ENCODE measurements around the gene CYB5D1. TPM values are rescaled to one million over a fixed set of nuclear protein-coding genes. Genes with fewer than 3 reads are reported as not detected.
A peak's percentile ranks its signal among the peaks of the same experiment; 100 is the strongest.

The CYB5D1 gene
- total RNA-seq, 1 donor from 2014 or later, result 6.1 TPM

DNA sequence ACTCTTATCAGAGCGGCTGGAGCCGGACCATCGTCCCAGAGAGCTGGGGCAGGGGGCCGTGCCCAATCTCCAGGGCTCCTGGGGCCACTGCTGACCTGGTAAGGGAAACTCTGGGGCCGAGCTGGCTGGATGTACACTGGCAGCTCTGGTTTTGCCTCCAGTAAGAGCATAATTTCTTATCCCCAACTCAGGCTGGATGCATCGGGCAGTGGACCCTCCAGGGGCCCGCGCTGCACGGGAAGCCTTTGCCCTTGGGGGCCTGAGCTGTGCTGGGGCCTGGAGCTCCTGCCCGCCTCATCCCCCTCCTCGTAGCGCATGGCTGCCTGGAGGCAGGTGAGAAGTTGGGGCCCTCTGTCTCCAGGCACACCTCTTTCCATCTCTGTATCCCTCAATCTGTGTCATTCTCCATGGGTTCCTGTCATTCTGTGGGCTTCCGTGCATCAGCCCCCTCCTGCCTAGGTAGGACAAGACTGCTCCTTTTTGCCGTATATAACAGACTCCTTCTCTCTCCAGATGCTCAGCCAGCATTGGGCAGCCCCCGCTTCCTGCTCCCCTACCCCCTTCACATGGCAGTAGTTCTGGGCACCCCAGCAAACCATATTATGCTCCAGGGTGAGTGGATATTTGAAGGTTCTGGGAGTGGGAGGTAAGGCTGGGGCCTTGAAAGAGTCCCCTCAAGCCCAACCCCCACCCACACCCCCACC, 12.3 kb upstream of the CYB5D1 start:
- TF ChIP-seq, protein P1, sequence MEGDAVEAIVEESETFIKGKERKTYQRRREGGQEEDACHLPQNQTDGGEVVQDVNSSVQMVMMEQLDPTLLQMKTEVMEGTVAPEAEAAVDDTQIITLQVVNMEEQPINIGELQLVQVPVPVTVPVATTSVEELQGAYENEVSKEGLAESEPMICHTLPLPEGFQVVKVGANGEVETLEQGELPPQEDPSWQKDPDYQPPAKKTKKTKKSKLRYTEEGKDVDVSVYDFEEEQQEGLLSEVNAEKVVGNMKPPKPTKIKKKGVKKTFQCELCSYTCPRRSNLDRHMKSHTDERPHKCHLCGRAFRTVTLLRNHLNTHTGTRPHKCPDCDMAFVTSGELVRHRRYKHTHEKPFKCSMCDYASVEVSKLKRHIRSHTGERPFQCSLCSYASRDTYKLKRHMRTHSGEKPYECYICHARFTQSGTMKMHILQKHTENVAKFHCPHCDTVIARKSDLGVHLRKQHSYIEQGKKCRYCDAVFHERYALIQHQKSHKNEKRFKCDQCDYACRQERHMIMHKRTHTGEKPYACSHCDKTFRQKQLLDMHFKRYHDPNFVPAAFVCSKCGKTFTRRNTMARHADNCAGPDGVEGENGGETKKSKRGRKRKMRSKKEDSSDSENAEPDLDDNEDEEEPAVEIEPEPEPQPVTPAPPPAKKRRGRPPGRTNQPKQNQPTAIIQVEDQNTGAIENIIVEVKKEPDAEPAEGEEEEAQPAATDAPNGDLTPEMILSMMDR (IDR thresholded peaks at IDR 0.05), result no peak
- H3K9me3 Mint-ChIP-seq, result no peaks in the 10 kb centered on the region
- no peak for DNase-seq
- no peaks in the 10 kb centered on the region for H3K27me3 Mint-ChIP-seq
- POLR2A ChIA-PET, result interaction anchor here (0.8 to 5.1 kb wide), 15 partner anchors 9 to 537 kb away, joined by 3 to 136 read pairs (median 5); partner anchors contain the start of genes BORCS6, CNTROB, CYB5D1 and KDM6B
- intact Hi-C loops (cut with micrococcal nuclease), result no loop called here
- CTCF ChIA-PET, result interaction anchor here (0.6 to 2.8 kb wide), 8 partner anchors 10 to 102 kb away, joined by 3 to 23 read pairs (median 3); partner anchors contain the start of genes KDM6B and NAA38
- H3K36me3 Mint-ChIP-seq (ENCODE audit: low read depth), result peaks cover 58% of the 10 kb centered on the region
- peaks cover 49% of the 10 kb centered on the region for H3K4me1 Mint-ChIP-seq
- no peak for ATAC-seq (ENCODE audit: low read depth)
- peak overlapping the region; percentile 100 for H3K27ac Mint-ChIP-seq
- peak overlapping the region; percentile 98 for H3K4me3 Mint-ChIP-seq

DNA sequence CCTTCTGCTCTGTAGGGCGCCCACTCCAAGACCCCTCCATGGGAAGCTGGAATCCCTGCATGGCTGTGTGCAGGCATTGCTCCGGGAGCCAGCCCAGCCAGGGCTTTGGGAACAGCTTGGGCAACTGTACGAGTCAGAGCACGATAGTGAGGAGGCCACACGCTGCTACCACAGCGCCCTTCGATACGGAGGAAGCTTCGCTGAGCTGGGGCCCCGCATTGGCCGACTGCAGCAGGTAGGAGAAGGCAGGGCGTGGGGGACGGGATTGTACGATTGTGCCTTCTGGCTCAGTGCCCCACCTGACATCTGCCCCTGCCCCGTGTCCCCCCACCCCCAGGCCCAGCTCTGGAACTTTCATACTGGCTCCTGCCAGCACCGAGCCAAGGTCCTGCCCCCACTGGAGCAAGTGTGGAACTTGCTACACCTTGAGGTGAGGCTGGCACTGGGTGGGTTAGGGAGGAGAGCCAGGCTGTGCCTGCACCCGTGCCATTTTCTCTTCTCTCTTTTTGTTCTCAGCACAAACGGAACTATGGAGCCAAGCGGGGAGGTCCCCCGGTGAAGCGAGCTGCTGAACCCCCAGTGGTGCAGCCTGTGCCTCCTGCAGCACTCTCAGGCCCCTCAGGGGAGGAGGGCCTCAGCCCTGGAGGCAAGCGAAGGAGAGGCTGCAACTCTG, 11.6 kb upstream of the CYB5D1 start:
- Mint-ChIP-seq H3K27ac (no peak overlapping the region), H3K9me3 (no peaks in the 10 kb centered on the region), H3K27me3 (no peaks in the 10 kb centered on the region), H3K4me1 (peaks cover 49% of the 10 kb centered on the region), H3K36me3 (ENCODE audit: low read depth) (peaks cover 64% of the 10 kb centered on the region), H3K4me3 (peak overlapping the region; percentile 98)
- ATAC-seq (ENCODE audit: low read depth) (no peak), DNase-seq (peak; percentile 15)
- ChIA-PET CTCF (interaction anchor here (1.4 to 2.8 kb wide), 2 partner anchors 11 to 102 kb away, joined by 3 to 23 read pairs; no protein-coding TSS in a partner anchor), POLR2A (interaction anchor here (0.7 to 5.1 kb wide), 3 partner anchors 10 to 120 kb away, joined by 6 to 136 read pairs (median 98); partner anchors contain the start of genes CYB5D1, KDM6B, NAA38 and TMEM88)
- intact Hi-C loops (cut with micrococcal nuclease), result no loop called here
- TF ChIP-seq, protein P1 (IDR thresholded peaks at IDR 0.05), result no peak

DNA sequence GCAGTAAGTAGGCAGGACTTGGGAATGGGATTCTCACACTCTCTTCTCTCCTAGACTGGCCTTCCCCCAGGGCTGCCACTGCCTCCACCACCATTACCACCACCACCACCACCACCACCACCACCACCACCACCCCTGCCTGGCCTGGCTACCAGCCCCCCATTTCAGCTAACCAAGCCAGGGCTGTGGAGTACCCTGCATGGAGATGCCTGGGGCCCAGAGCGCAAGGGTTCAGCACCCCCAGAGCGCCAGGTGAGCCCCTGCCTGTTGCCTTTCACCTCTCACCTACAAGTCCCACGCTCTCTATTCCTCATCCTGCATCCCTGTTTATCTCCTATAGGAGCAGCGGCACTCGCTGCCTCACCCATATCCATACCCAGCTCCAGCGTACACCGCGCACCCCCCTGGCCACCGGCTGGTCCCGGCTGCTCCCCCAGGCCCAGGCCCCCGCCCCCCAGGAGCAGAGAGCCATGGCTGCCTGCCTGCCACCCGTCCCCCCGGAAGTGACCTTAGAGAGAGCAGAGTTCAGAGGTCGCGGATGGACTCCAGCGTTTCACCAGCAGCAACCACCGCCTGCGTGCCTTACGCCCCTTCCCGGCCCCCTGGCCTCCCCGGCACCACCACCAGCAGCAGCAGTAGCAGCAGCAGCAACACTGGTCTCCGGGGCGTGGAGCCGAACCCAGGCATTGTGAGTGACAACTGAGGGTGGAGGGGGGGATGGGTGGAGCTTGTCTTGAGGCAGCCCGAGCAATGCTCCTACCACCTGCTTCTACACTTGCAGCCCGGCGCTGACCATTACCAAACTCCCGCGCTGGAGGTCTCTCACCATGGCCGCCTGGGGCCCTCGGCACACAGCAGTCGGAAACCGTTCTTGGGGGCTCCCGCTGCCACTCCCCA, 10.8 kb upstream of the CYB5D1 start:
- TF ChIP-seq, protein P1 (IDR thresholded peaks at IDR 0.05), result no peak
- Mint-ChIP-seq H3K27ac (no peak overlapping the region), H3K4me3 (peak overlapping the region; percentile 98), H3K4me1 (peaks cover 54% of the 10 kb centered on the region), H3K36me3 (ENCODE audit: low read depth) (peaks cover 73% of the 10 kb centered on the region), H3K27me3 (no peaks in the 10 kb centered on the region), H3K9me3 (no peaks in the 10 kb centered on the region)
- CTCF ChIA-PET, result interaction anchor here (2.8 kb wide), 1 partner anchor 12 kb away, joined by 23 read pairs; no protein-coding TSS in a partner anchor
- ATAC-seq (ENCODE audit: low read depth) (no peak), DNase-seq (no peak)
- intact Hi-C loops (cut with micrococcal nuclease), result no loop called here
- POLR2A ChIA-PET, result interaction anchor here (0.7 to 5.1 kb wide), 2 partner anchors 9 to 121 kb away, joined by 6 to 98 read pairs; partner anchors contain the start of genes CYB5D1, NAA38 and TMEM88

DNA sequence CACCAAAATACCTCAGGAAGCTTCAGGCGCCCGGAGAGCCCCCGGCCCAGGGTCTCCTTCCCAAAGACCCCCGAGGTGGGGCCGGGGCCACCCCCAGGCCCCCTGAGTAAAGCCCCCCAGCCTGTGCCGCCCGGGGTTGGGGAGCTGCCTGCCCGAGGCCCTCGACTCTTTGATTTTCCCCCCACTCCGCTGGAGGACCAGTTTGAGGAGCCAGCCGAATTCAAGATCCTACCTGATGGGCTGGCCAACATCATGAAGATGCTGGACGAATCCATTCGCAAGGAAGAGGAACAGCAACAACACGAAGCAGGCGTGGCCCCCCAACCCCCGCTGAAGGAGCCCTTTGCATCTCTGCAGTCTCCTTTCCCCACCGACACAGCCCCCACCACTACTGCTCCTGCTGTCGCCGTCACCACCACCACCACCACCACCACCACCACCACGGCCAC, 9.6 kb upstream of the CYB5D1 start:
- DNase-seq, result no peak
- no peak for ATAC-seq (ENCODE audit: low read depth)
- Mint-ChIP-seq H3K4me3 (no peak overlapping the region), H3K9me3 (no peaks in the 10 kb centered on the region), H3K36me3 (ENCODE audit: low read depth) (peaks cover 75% of the 10 kb centered on the region), H3K27me3 (no peaks in the 10 kb centered on the region), H3K4me1 (peaks cover 52% of the 10 kb centered on the region), H3K27ac (no peak overlapping the region)
- intact Hi-C loops (cut with micrococcal nuclease), result no loop called here
- CTCF ChIA-PET, result no interaction called here
- POLR2A ChIA-PET, result interaction anchor here (0.9 kb wide), 1 partner anchor 13 kb away, joined by 4 read pairs; no protein-coding TSS in a partner anchor
- TF ChIP-seq, protein P1 (IDR thresholded peaks at IDR 0.05), result no peak

Data from activated B cell treated with CpG ODN at 0.5 μM for 24 hours (primary cell).